ENCODE measurements around the gene KCNH6.

GRCh38 chr17:63595132-63595531, 72.0 kb downstream of the KCNH6 start:
- TF ChIP-seq, protein P1, sequence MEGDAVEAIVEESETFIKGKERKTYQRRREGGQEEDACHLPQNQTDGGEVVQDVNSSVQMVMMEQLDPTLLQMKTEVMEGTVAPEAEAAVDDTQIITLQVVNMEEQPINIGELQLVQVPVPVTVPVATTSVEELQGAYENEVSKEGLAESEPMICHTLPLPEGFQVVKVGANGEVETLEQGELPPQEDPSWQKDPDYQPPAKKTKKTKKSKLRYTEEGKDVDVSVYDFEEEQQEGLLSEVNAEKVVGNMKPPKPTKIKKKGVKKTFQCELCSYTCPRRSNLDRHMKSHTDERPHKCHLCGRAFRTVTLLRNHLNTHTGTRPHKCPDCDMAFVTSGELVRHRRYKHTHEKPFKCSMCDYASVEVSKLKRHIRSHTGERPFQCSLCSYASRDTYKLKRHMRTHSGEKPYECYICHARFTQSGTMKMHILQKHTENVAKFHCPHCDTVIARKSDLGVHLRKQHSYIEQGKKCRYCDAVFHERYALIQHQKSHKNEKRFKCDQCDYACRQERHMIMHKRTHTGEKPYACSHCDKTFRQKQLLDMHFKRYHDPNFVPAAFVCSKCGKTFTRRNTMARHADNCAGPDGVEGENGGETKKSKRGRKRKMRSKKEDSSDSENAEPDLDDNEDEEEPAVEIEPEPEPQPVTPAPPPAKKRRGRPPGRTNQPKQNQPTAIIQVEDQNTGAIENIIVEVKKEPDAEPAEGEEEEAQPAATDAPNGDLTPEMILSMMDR (conservative IDR thresholded peaks at IDR 0.05; ENCODE audit: low read length), result no peak
- no peak for TF ChIP-seq EZH2phosphoT487 (IDR thresholded peaks at IDR 0.05; ENCODE audit: borderline replicate concordance)

Data from Loucy (cell line).